ENCODE results near the gene RASD2.

The RASD2 gene

GRCh38 chr22:35601743-35602615, 61.3 kb downstream of the RASD2 start:
- no peak for DNase-seq (ENCODE audit: low read depth, low spot score)
